CD4-positive, alpha-beta T cell (primary cell): ENCODE measurements around the gene LAMA3. TPM values are rescaled to one million over a fixed set of nuclear protein-coding genes. Genes with fewer than 3 reads are reported as not detected.

Experiments used
- ATAC-seq: fragments of 200-7000 bp; cut with Tn5 transposase; one replicate; pipeline ENCODE4 v1.10.0; 2022; ENCODE audit warnings: mild to moderate bottlenecking; ENCODE audit not compliant: poor library complexity
- CTCF ChIA-PET: fragments of 350-600 bp; sonication (Branson Sonifier 250); formaldehyde crosslinking; loops from one replicate; lab custom pipeline; 2021; ENCODE audit warnings: antibody characterized with exemption, inconsistent platforms; lab: Charles Lee
- POLR2A ChIA-PET: fragments of 350-600 bp; sonication (Branson Sonifier 250); formaldehyde crosslinking; loops from one replicate; lab custom pipeline; 2021; ENCODE audit warnings: antibody characterized with exemption, inconsistent platforms; lab: Charles Lee
- DNase-seq, 14 experiments: peaks; one replicate each; pipeline ENCODE4 v3.0.0-alpha.2; 2013 to 2020; ENCODE audit warnings: mixed read lengths in 2 of 14
- H3K27ac ChIP-seq, 2 donors: one replicate each; pipeline versions ENCODE4 v1.5.1 to v1.7.0; 2013; ENCODE audit warnings: low read length in 2 of 2, low read depth in 1 of 2, mild to moderate bottlenecking in 1 of 2
- H3K27me3 ChIP-seq, 2 experiments: 1 replicate in 1 of 2; 2 replicates in 1 of 2; pipeline versions ENCODE4 v1.6.1 to v1.7.0; 2013; ENCODE audit warnings: low read length in 2 of 2, control low read depth in 1 of 2, mild to moderate bottlenecking in 1 of 2, moderate library complexity in 1 of 2; ENCODE audit not compliant: insufficient read depth in 2 of 2, control insufficient read depth in 1 of 2
- H3K36me3 ChIP-seq: one replicate; pipeline ENCODE4 v1.6.1; 2013; ENCODE audit warnings: low read length, control low read depth; ENCODE audit not compliant: insufficient read depth
- H3K4me1 ChIP-seq: one replicate; pipeline ENCODE4 v1.6.1; 2013; ENCODE audit warnings: low read length, control low read depth; ENCODE audit not compliant: insufficient read depth
- H3K4me3 ChIP-seq: one replicate; pipeline ENCODE4 v1.5.1; 2013; ENCODE audit warnings: mild to moderate bottlenecking, low read length, moderate library complexity
- H3K9me3 ChIP-seq, 2 experiments: 1 replicate in 1 of 2; 2 replicates in 1 of 2; pipeline versions ENCODE4 v1.6.1 to v1.7.0; 2013; ENCODE audit warnings: low read length in 2 of 2, mild to moderate bottlenecking in 2 of 2, control low read depth in 1 of 2, moderate library complexity in 1 of 2; ENCODE audit not compliant: control insufficient read depth in 1 of 2, insufficient read depth in 1 of 2
- H3K27ac Mint-ChIP-seq: one replicate; pipeline ENCODE4 v1.8.0; 2020; ENCODE audit warnings: mixed read lengths
- H3K27me3 Mint-ChIP-seq: one replicate; pipeline ENCODE4 v1.8.0; 2021; ENCODE audit warnings: mixed read lengths
- H3K36me3 Mint-ChIP-seq: one replicate; pipeline ENCODE4 v1.8.0; 2021; ENCODE audit warnings: low read depth, mixed read lengths
- H3K4me1 Mint-ChIP-seq: one replicate; pipeline ENCODE4 v1.8.0; 2021; ENCODE audit warnings: low read depth, mixed read lengths
- H3K4me3 Mint-ChIP-seq: one replicate; pipeline ENCODE4 v1.8.0; 2020; ENCODE audit warnings: mild to moderate bottlenecking, mixed read lengths
- H3K9me3 Mint-ChIP-seq: one replicate; pipeline ENCODE4 v1.8.0; 2020; ENCODE audit warnings: mixed read lengths
- intact Hi-C, 2 experiments: fragments of 100-400 bp; cut with DNase I in 1 of 2; cut with micrococcal nuclease in 1 of 2; formaldehyde crosslinking; loops; one replicate each; pipeline versions ENCODE4 v1.15.1 to v1.9.0; 2023 to 2025; cut with DNase I, micrococcal nuclease
- total RNA-seq, 174 experiments: library from RNA in 2 of 174; stranded (reverse) in 2 of 174; gene quantifications; one replicate each; pipeline ENCODE4 v1.2.3 and lab custom pipeline; 2021 to 2026
- TF ChIP-seq, protein P1 (sequence below): fragments of 200-600 bp; IDR thresholded peaks from one replicate; pipeline ENCODE4 v1.8.0; 2022; ENCODE audit warnings: antibody characterized with exemption, mild to moderate bottlenecking

The LAMA3 gene
- total RNA-seq, 2 experiments from 2014 or later = 0.19 TPM; not detected in 1

- Mint-ChIP-seq H3K4me1 (no peaks in the 10 kb centered on the region), H3K36me3 (no peaks in the 10 kb centered on the region), H3K9me3 (no peaks in the 10 kb centered on the region), H3K27ac (no peak overlapping the region), H3K4me3 (no peak overlapping the region), H3K27me3 (peaks cover 4% of the 10 kb centered on the region)
- peaks cover 2% of the 10 kb centered on the region for H3K4me1 ChIP-seq
- H3K4me3 ChIP-seq = no peak overlapping the region
- TF ChIP-seq, protein P1, sequence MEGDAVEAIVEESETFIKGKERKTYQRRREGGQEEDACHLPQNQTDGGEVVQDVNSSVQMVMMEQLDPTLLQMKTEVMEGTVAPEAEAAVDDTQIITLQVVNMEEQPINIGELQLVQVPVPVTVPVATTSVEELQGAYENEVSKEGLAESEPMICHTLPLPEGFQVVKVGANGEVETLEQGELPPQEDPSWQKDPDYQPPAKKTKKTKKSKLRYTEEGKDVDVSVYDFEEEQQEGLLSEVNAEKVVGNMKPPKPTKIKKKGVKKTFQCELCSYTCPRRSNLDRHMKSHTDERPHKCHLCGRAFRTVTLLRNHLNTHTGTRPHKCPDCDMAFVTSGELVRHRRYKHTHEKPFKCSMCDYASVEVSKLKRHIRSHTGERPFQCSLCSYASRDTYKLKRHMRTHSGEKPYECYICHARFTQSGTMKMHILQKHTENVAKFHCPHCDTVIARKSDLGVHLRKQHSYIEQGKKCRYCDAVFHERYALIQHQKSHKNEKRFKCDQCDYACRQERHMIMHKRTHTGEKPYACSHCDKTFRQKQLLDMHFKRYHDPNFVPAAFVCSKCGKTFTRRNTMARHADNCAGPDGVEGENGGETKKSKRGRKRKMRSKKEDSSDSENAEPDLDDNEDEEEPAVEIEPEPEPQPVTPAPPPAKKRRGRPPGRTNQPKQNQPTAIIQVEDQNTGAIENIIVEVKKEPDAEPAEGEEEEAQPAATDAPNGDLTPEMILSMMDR = no peak
- CTCF ChIA-PET = no interaction called here
- POLR2A ChIA-PET = no interaction called here
- intact Hi-C loops = no loop called here
- no peaks in the 10 kb centered on the region for H3K36me3 ChIP-seq
- DNase-seq = no peak
- ATAC-seq = no peak
- H3K27me3 ChIP-seq = peaks cover 0 to 4% of the 10 kb centered on the region in 2 experiments
- no peaks in the 10 kb centered on the region for H3K9me3 ChIP-seq
- no peak overlapping the region for H3K27ac ChIP-seq
Measured at GRCh38 chr18:23752363-23752762, 63.1 kb downstream of the LAMA3 start.

DNA sequence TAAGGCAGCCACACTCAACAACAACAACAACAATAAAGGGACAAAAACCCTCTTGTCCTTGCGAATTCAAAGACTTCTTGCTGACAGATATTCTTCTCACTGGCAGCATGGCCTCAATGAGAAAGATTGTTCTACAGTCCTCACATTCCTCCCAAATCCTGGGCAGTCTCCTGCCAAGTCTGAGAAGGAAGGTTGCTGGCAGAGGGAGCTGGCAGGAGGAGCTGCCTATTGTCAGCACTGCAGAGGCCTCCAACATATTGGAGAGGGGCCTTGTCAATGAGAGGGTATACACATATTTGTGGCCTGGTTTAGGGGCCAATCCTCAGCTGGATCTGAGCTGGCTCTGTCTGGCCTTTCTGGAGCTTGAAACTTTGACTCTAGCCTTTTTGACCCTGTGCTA, 63.5 kb downstream of the LAMA3 start:
- no peak overlapping the region for H3K27ac Mint-ChIP-seq
- H3K4me1 ChIP-seq = peaks cover 2% of the 10 kb centered on the region
- peaks cover 0 to 4% of the 10 kb centered on the region in 2 experiments for H3K27me3 ChIP-seq
- no peak overlapping the region for H3K4me3 Mint-ChIP-seq
- H3K27me3 Mint-ChIP-seq = no peaks in the 10 kb centered on the region
- H3K4me1 Mint-ChIP-seq = no peaks in the 10 kb centered on the region
- intact Hi-C loops = no loop called here
- ChIA-PET CTCF (no interaction called here), POLR2A (no interaction called here)
- H3K27ac ChIP-seq = no peak overlapping the region
- no peaks in the 10 kb centered on the region for H3K36me3 ChIP-seq
- TF ChIP-seq, protein P1 = no peak
- ATAC-seq (no peak), DNase-seq (no peak)
- no peak overlapping the region for H3K4me3 ChIP-seq
- no peaks in the 10 kb centered on the region for H3K9me3 Mint-ChIP-seq
- no peaks in the 10 kb centered on the region for H3K9me3 ChIP-seq
- no peaks in the 10 kb centered on the region for H3K36me3 Mint-ChIP-seq

DNA sequence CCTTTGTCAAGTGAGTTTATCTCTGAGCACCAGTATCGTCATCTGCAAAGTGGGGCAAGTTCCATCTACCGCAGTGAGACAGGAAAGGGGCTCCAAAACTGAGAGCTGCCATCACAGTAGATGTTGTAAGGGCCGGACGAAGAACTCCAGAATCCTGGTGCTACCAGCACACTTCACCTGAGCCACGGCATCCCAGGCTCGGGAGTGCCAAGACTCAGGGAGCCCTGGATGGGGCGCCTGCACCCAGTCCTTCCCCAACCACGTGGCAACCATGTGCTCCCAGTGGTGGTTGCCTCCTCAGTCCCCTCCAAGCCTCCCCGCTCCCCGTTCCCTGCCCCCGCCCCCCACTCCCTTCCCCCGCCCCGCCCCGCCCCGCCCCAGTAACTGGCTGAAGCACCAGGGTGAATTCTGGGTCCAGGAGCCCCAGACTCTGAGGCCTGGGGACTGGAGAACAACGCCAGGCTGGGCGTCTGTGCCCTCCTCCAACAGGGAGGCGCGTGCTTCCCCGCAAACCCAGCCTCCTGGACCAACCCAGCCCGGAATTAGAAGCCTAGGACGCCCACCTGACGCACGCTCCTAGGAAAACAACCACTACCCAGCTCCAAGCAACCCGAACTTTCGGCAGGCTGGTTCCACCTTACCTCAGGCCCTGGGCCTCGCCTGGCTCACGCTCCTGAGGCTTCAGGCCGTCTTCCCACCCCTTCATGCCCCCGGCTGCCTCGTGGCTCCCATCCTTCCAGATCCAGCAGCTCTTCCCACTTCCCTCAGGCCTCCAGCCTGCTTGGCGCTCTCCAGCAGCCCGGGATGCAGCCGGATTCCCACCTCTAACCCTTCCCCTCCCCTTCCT, 67.6 kb downstream of the LAMA3 start:
- Histone ChIP-seq H3K4me1 (peaks cover 2% of the 10 kb centered on the region), H3K27me3 (no peaks in the 10 kb centered on the region), H3K9me3 (no peaks in the 10 kb centered on the region), H3K36me3 (no peaks in the 10 kb centered on the region), H3K4me3 (no peak overlapping the region), H3K27ac (no peak overlapping the region)
- Mint-ChIP-seq H3K4me3 (no peak overlapping the region), H3K36me3 (no peaks in the 10 kb centered on the region), H3K27ac (no peak overlapping the region), H3K27me3 (no peaks in the 10 kb centered on the region), H3K4me1 (no peaks in the 10 kb centered on the region), H3K9me3 (no peaks in the 10 kb centered on the region)
- TF ChIP-seq, protein P1 = no peak
- ChIA-PET POLR2A (interaction anchor here (0.6 kb wide), 1 partner anchor 78 kb away, joined by 3 read pairs; no protein-coding TSS in a partner anchor), CTCF (interaction anchor here (0.6 kb wide), 1 partner anchor 816 kb away, joined by 3 read pairs; no protein-coding TSS in a partner anchor)
- intact Hi-C loops = no loop called here
- ATAC-seq = no peak
- no peak for DNase-seq
